GM13977 (cell line): Measurements from ENCODE around the gene GOLGA6L25.
"Not testable (repeated sequence)": the region's sequence is repeated elsewhere in the genome, so short reads cannot be mapped to it uniquely, and the experiment has no call there.

Experiments
- DNase-seq: peaks from one replicate; pipeline ENCODE4 v3.0.0; 2012; ENCODE audit warnings: low spot score
- in situ Hi-C: fragments of 300-500 bp; cut with MboI; formaldehyde crosslinking; loops from one replicate; pipeline ENCODE4 v1.12.0; 2022; ENCODE audit warnings: low sequenced_read_pairs, low pct_unique_long_range_greater_than_20kb, mixed read lengths, inconsistent platforms; ENCODE audit not compliant: unreplicated experiment

GOLGA6L25 gene

GRCh38 chr15:28553268-28553667 is at the start of gene GOLGA6L25:
Gene GOLGA6L25 (plus strand): TSS chr15:28553568. CDS start chr15:28553629, 61 bp downstream.
- DNase-seq, in situ Hi-C loops: not testable (repeated sequence)

- DNase-seq, in situ Hi-C loops: not testable (repeated sequence)
These were observed 45.0 kb upstream of the GOLGA6L25 start for GRCh38 chr15:28508217-28508889.

GRCh38 chr15:28514128-28514527 is 39.2 kb upstream of the GOLGA6L25 start:
- in situ Hi-C loops, DNase-seq: not testable (repeated sequence)

GRCh38 chr15:28515208-28515607 is 38.2 kb upstream of the GOLGA6L25 start:
- in situ Hi-C loops, DNase-seq: not testable (repeated sequence)

GRCh38 chr15:28532954-28533353 is 20.4 kb upstream of the GOLGA6L25 start, which contains the start of gene GOLGA8G:
Gene GOLGA8G (minus strand): TSS chr15:28532971. CDS start chr15:28532909, 62 bp downstream.
- in situ Hi-C loops, DNase-seq: not testable (repeated sequence)

GRCh38 chr15:28573351-28573750 is 20.0 kb downstream of the GOLGA6L25 start:
- DNase-seq, in situ Hi-C loops: not testable (repeated sequence)

GRCh38 chr15:28588977-28589606 is 35.7 kb downstream of the GOLGA6L25 start:
- in situ Hi-C loops: not testable (repeated sequence)

GRCh38 chr15:28589769-28590168 is 36.4 kb downstream of the GOLGA6L25 start:
- DNase-seq, in situ Hi-C loops: not testable (repeated sequence)

More at GRCh38 chr15:28588977-28589606, 35.7 kb downstream of the GOLGA6L25 start:
- not testable (repeated sequence) for DNase-seq

GRCh38 chr15:28592395-28592794 is 39.0 kb downstream of the GOLGA6L25 start:
- in situ Hi-C loops, DNase-seq: not testable (repeated sequence)

GRCh38 chr15:28593424-28594129 is 40.2 kb downstream of the GOLGA6L25 start:
- DNase-seq, in situ Hi-C loops: not testable (repeated sequence)

GRCh38 chr15:28597471-28597870 is 44.1 kb downstream of the GOLGA6L25 start:
- in situ Hi-C loops, DNase-seq: not testable (repeated sequence)

- in situ Hi-C loops, DNase-seq: not testable (repeated sequence)
These were observed 44.8 kb downstream of the GOLGA6L25 start for GRCh38 chr15:28598209-28598608.

- in situ Hi-C loops, DNase-seq: not testable (repeated sequence)
These were observed 48.8 kb downstream of the GOLGA6L25 start for GRCh38 chr15:28602152-28602551.
